PC-9 (cell line): ENCODE data around the gene GPRIN2.

Source experiments
- CTCF ChIP-seq: fragments of 200-600 bp; sonication (generic); conservative IDR thresholded peaks from 2 replicates; pipeline ENCODE4 v1.6.1; 2017; ENCODE audit warnings: mixed run types, antibody characterized with exemption, mild to moderate bottlenecking, moderate library complexity
- EZH2 ChIP-seq: fragments of 200-600 bp; sonication (generic); IDR thresholded peaks from 2 replicates; pipeline ENCODE4 v1.8.0; 2017; ENCODE audit warnings: antibody characterized with exemption, low read depth

- no peak for TF ChIP-seq EZH2
- no peak for TF ChIP-seq CTCF
These were observed 21.5 kb downstream of the GPRIN2 start for GRCh38 chr10:46534828-46535524.
